GM21528 (cell line): ENCODE data around the gene TSHZ2.
"Not testable (repeated sequence)": the region's sequence is repeated elsewhere in the genome, so short reads cannot be mapped to it uniquely, and the experiment has no call there.

Experiments used
- ATAC-seq: cut with Tn5 transposase; IDR thresholded peaks from one replicate; pipeline ENCODE4 v1.9.1; 2021; ENCODE audit warnings: mild to moderate bottlenecking, moderate library complexity; ENCODE audit not compliant: unreplicated experiment, low FRiP score

Gene TSHZ2

DNA sequence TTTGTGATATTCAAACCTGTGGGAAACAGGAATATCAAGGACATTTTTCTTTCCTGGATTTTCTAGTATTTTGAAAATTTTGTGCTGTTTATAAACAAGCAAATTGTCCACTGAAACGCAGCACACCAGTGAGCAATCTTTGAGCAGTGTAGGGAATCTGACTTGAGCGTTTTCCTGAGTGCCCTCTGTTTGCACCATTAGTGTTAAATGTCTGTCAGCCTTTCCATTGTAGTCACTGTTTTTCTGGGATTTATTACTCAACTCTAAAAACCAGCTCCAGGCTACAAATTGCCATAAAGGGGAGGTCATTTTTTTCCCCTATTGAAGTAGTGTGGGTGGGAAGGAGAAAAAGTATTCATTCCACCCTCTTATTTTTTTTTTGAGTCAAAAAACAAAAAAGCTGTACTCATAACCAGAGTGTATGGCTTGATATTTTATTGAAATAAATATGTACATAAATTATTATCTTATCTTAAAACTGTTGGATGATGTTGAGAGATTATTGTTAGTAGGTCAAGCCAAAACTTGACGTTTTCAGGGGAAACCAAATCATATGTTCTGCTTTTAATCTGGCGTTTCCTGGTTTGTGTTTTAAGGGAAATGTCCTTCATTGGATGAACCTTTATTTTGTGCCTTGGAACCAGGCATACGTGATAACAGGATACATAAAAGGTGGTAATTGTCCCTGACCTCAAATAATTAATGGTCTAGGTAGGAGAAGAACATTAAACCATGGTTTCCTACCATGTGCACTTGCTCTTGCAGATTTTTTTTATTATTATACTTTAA, 51.8 kb downstream of the TSHZ2 start:
- ATAC-seq = no peak

DNA sequence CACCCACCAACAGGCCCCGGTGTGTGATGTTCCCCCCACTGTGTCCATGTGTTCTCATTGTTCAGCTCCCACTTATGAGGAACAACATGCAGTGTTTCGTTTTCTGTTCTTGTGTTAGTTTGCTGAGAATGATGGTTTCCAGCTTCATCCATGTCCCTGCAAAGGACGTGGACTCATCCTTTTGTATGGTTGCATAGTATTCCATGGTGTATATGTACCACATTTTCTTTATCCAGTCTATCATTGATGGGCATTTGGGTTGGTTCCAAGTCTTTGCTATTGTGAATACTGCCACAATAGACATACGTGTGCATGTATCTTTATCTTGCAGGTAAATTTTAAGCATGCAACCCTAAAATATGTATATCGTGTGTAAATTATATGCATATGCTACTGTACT, 52.5 kb downstream of the TSHZ2 start:
- ATAC-seq = not testable (repeated sequence)

DNA sequence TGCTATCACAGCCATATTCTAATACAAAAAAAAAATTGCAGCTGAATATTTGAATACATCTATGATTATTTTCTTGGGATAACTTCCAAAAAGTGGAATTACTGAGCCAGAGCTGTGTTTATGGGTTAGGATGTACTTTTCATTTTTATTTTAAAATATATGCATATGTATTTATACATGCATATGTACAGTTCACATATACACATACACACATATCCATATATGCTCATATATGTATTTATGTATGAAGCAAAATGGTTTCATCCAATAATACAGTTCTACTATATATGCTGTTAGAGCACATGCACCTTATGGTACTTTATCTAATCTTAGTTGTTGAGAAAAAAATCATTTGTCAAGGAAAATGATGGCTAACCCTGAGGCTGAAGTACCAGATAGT, 54.9 kb downstream of the TSHZ2 start:
- no peak for ATAC-seq

DNA sequence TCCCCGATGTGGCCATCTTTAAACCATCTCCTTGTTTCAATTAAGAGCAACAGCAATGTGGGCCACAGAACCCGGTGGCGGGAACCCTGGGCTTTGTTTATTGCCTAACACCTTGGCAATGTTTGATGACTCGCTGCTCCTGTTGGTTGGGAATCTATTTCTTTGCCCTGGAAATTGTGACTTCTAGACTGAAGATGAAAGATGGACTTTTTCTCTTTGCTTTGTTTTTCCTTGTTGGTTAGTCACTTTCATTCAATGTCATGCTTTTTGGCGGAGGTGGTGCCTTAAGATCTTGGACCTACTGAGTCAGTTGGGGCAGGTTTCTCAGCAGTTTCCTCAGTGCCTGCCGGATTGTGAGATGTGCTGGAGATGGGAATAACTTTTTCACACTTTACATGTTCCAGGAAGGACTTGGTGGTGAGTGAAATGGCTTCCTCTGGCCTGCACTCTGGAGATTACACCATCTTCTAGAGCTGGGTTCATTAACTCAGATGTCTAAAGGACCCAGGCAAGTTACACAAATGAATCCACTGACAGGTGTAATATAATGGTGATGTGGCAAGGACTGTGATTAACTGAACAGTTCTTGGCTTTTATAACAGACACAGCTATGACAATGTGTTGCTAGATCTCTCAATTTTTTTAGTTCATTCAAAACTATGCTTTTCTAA, 56.3 kb downstream of the TSHZ2 start:
- no peak for ATAC-seq

DNA sequence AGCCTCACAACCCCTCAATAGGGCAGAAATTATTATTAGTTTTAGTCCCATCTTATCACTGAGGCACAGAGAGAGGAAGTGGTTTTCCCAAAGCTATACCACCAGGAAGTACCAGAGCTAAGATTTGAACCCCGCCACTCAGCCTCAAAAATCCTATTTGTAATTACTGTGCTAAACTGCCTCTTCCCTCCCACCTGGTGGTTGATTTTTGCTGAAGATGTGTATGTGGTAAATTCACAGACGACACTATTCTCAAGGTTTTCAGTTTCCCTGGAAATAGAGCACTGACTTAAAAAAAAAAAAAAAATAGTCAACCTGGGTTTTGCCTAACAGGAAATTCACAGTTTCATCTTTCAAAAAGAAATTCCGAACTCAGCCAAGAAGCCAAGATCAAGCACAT, 57.9 kb downstream of the TSHZ2 start:
- ATAC-seq = no peak

DNA sequence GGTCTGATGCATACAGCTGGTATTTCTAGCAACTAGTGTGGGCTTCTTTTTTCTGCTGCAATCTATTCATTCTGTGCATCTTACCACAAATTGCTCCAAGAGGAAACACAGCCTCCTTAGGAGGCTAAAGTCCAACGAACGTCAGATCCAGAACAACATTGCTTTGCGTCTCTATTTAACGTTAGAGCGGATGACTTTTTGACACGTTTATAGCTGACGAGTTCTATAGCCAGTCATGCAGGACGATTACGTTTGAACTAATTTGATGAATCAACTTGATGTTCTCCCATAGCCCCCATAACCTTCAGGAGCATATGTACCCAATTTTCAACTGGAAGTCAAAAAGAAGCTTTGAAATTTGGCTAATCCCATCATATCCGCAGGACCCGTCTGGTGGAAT, 59.9 kb downstream of the TSHZ2 start:
- no peak for ATAC-seq

DNA sequence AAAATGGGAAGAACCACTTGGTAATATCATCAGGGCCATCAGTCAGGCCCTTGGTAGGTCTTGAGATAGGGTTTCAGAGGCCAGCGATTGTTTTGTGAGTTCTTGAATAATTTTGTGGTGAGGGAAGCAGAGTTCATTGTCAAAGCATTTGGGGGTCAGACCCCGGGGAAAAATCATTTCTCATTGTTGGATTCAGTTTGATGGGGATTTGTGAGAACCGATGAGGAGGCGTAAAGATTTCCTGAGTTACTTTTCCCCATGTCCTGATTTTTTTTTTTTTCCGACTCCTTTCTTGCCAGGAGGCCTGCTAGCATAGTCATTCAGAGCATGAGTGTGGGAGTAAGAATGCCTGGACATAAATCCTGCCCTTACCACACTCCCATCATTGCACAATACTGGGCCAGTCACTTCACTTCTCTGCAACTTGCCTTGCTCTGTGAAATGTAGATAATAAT, 60.3 kb downstream of the TSHZ2 start:
- no peak for ATAC-seq

DNA sequence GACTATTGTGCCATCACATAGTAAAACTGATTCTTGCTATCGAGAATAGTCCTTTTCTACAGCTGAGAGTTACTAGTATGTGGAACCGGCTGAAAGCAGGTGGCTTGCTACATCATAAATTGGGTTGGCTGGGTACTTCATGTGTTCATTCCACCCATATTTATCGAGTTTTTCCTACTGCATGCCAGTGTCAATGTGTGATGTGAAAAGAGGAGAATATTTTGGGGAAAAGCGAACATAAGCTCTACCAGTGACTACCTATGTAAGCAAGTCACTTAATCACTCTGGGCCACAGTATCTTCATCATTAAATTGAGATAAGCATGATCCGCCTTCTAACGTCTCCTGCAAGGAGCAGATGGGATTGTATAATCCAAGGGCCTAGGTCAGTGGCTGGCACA, 61.0 kb downstream of the TSHZ2 start:
- ATAC-seq = no peak

DNA sequence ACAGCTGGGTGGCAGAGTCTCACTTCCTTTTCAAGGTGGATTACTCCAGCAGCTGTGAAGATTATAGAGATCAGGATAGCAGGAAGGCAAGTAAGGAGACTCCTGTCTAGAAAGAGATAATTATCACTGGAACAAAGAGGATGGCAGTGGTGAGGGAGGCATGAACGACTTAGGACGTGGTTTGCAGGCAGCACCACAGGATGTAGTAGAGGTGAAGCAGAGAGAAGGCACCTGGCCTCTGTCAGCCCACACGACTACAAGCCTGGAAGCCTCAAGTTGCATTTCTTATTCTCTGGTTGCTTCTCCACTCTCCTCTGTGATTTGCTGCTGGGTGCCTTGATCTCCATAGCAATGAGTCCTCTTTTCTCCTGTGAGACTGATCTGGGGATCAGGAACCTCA, 62.7 kb downstream of the TSHZ2 start:
- ATAC-seq = no peak

DNA sequence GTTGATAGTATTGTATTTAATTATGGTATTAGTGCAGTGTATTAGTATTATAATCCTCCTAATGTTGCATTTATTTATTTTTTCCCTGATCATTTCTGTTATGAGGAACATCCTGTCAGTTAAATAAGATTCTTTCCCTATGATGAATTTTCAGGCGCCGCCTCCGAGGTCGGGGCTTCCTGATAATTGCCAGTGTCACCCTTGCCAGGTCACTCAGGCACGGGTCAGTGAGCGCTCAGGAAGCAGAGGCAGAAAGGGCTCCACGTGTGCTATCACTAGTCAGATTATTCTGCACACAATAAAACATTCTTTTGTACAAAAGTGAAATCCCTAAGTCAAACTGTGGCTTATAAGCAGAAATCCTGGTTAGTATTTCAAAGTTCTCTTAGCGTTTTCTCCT, 64.8 kb downstream of the TSHZ2 start:
- ATAC-seq = no peak

DNA sequence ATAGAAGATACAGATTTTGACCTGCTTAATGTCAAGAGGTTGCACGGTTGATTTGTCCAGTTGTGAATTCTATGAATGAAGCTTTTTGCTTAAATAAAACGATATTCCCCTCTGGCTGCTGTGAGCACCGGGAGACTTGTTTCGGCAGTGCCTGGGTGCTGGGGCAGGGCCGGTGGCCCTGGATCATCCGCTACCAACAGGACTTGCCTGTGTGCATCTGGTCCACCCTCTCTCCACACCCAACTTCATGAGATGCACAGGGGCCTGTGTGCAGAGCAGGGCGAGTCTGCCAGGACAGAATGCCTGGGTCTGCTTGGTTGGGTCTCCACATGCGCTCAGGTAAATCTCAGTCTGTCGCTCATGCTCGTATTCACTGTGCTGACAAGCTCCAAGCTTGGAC, 65.5 kb downstream of the TSHZ2 start:
- no peak for ATAC-seq

DNA sequence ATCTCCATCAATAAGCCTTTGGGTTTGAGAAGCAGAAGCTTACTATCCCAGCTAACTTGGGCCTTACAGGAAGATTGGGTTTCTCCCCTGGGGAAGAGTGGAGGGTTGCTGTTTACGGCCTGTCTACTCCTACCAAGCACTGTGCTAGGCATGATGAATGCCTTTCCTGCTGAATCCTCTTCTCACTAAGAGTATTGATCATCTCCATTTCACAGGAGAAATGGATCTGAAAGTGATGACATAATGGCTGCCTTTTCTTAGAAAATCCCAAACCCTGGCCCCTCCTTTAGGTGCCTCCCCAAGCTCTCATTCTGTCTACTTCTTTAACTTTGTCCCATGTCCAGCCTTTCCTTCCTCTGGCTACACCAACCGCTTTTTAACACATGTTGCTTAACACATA, 66.1 kb downstream of the TSHZ2 start:
- ATAC-seq = no peak

DNA sequence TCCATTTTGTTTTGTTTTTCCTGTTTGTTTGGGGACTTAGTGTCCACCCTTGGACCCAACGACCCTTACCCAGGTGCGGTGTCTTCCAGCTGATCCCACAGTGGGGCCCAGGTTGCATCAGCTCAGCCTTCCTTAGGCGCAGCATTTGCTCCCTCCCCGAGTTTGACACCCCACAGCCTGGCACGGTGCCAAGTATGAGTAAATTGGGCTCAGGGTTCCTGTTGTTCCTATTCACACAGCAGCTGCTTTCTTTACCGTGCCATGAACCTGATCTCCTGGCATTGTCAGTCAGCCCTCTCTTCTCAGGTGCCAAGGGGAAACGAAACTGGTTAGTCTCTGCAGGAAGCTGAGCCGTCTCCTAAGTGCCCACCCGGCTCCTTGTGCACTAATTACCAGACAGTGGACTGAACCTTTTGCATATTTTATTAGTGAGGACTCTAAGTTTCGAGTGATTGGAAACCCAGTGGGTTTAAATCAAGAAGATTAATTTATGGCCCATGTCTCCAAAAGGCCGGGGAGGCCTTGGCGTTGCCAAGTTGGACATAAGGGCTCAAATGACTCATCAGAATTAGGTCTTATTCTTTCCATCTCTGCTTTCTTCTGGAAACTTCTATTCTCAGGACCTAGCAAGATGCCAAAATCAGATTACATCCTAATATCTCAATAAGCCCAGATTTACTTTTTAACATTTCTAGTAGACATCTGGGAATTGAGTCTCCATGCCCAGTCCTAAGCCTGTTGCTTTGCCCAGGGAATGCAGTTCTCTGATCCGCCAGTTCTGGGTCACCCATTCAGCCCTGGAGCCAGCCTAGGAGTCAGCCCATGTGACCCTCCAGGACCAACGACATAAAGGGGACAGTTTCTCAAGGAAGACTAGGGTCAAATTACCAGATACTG, 68.8 kb downstream of the TSHZ2 start:
- ATAC-seq = no peak

DNA sequence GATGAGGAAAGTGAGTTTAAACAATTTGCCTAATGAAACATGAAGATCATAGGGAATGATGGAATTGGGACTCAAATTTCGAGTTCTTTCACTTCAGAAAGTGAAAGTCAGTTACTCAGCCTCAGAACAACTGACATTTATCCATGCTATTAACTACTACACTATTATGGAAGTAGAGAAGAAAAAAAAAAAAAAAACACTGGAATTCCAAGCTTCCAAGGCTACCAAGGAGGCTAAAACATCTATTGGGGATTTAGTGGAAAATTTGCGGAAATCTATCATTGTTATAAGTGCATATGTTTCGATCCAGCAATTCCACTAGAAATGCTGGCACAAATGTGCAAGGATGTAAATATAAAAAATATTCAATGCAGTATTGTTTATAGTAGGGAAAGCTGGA, 70.4 kb downstream of the TSHZ2 start:
- ATAC-seq = no peak

DNA sequence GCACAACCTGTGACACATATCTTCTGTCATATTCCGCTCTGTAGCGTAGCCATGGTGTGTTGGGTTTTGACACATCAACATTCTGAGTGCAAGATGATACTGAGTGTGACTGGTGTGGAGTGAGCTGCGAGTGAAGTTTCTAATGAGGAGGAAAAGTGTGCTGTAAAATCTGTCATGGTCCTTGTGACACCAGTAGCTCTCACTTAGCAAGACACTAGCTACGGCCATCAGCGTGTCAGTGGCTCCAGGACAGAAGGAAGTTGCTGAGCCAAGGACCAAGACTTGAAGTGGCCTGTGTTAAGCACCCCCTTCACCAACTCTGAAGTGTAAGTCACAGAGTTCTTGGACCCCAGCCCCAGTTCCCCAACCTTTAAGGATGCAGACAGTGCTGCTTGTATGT, 72.1 kb downstream of the TSHZ2 start:
- ATAC-seq = no peak

DNA sequence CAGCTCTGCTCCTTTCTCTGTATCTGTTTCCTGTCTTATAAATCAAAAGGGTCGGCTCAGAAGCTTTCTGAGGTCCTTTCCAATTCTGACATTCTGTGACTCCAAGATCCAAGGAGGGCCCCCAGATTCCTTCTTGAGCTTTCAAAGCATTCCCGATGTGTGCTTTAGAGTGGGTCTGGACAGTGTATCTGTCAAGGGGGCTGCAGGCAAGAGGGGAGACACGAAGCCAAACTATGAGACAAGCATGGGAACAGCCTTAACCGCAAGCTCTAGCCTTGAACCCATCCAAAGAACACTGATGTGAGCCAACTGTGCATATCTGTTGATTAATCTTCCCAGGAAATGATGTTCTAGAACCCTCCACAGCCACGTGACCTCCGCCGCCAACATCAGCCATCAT, 73.8 kb downstream of the TSHZ2 start:
- no peak for ATAC-seq

DNA sequence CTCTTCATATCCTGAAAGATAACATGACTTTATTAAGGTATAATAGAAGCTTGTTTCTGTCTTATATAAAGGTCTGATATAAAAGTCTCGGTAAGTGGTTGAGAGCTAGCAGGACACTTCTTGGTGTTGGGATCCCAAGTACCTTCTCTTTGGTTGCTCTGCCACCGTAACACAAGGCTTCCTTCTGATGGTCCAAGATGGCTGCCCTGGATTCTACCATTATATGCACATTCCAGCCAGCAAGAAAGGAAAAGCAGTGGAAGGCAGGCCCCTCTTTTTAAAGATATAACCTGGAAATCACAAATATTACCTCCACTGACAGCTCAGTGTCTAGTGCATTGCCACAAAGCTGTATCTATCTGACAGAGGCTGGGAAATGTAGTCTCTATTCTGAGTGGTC, 75.0 kb downstream of the TSHZ2 start:
- ATAC-seq = no peak

DNA sequence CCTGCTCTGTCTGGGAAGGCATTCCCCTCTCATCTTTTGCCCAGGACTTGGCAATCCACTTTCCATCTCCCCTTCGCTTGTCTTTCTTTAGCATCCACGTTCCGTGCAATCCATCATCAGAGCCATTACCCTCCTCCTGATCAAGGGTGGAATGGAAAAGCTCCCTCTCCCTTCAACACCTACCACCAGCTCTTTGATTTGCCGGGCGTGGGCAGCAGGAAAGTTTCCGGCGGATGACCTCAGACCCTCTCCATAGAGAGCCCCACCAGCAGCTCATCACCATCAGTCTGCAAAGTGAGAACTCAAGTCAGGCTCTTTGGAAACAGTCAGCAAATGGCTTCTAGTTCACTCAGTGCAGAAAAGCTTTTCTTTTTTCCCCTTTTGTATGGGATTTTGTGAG, 76.2 kb downstream of the TSHZ2 start:
- no peak for ATAC-seq

DNA sequence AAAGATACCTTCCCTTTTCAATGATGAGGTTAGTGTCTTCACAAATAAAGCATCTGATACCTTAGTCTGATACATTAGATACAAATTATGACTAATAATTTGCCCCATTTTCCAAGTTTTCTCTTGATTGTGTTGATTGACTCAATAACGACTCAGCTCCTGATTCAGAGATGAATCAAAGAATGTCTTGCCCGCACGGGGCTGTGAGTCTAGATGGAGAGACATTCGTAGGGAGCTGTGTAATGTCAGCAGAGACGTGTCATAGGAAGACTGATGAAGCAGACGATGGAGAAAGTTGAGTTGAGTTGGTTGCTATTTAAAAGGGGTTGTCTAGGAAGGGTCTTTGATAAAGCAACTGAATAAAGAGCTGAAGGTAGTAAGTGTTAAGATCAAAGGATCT, 78.2 kb downstream of the TSHZ2 start:
- no peak for ATAC-seq

DNA sequence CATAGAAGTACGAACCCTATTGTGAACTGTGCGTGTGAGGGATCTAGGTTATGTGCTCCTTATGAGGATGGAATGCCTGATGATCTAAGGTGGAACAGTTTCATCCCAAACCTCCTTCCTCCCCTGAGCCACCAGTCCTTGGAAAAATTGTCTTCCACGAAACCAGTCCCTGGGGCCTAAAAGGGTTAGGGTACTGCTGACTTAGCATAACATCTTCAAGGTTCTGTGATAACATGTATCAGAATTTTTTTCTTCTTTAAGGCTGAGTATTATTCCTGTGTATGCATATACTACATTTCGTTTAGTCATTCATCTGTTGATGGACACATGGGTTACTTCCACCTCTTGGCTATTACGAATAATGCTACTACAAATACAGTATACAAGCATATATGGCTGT, 80.2 kb downstream of the TSHZ2 start:
- ATAC-seq = no peak

DNA sequence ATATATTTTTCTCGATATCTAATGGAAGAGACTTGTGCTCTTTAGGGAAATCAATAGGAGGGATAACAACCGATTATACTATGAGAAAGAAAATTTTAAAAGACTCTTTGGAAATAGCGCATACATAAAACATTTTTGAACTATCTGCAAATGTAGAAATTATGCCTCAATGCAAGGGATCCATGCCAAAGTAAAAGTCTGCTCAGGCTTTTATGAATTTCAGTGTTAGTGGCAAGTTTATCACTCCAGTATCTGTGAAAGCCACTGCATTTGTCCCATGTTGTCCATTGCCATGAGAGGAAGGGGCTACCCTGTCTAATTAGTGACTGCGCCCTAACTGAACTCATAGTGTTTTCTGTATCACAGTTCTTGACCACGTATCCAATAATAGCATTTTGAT, 81.4 kb downstream of the TSHZ2 start:
- no peak for ATAC-seq
